MCF 10A (cell line): Measurements from ENCODE around the gene SMIM41. TPM values are rescaled to one million over a fixed set of nuclear protein-coding genes. Genes with fewer than 3 reads are reported as not detected.

Experiments
- BruUV-seq: library from RNA; stranded (reverse); fragments of 400-500 nt; replicated peaks from 2 replicates; lab custom pipeline; 2021; lab: Mats Ljungman, UMichigan
- CTCF ChIA-PET: fragments of 300-600 bp; sonication (Branson Sonifier 250); formaldehyde crosslinking; extraction: SDS; loops from one replicate; lab custom pipeline; 2021; ENCODE audit warnings: antibody characterized with exemption, inconsistent platforms; lab: Yijun Ruan, JAX
- POLR2A ChIA-PET: fragments of 300-600, 350-650 bp; sonication (Branson Sonifier 250); formaldehyde crosslinking; extraction: SDS; loops from one replicate; lab custom pipeline; 2020; ENCODE audit warnings: antibody characterized with exemption, inconsistent platforms; lab: Yijun Ruan, JAX
- DNase-seq: peaks from one replicate; pipeline ENCODE4 v3.0.0-alpha.2; 2018; ENCODE audit not compliant: unreplicated experiment
- H3K27ac Mint-ChIP-seq: one replicate; pipeline ENCODE4 v1.8.0; 2022; ENCODE audit warnings: mild to moderate bottlenecking, low read depth, mixed read lengths; ENCODE audit not compliant: unreplicated experiment
- H3K27me3 Mint-ChIP-seq: one replicate; pipeline ENCODE4 v1.8.0; 2022; ENCODE audit warnings: mixed read lengths; ENCODE audit not compliant: insufficient read depth, unreplicated experiment
- H3K36me3 Mint-ChIP-seq: one replicate; pipeline ENCODE4 v1.8.0; 2022; ENCODE audit warnings: mild to moderate bottlenecking, moderate library complexity, mixed read lengths; ENCODE audit not compliant: insufficient read depth, unreplicated experiment
- H3K4me1 Mint-ChIP-seq: one replicate; pipeline ENCODE4 v1.8.0; 2022; ENCODE audit warnings: mixed read lengths; ENCODE audit not compliant: insufficient read depth, unreplicated experiment
- H3K4me3 Mint-ChIP-seq: one replicate; pipeline ENCODE4 v1.8.0; 2022; ENCODE audit warnings: mild to moderate bottlenecking, moderate library complexity, mixed read lengths; ENCODE audit not compliant: unreplicated experiment
- H3K9me3 Mint-ChIP-seq: one replicate; pipeline ENCODE4 v1.8.0; 2022; ENCODE audit warnings: mixed read lengths; ENCODE audit not compliant: unreplicated experiment
- intact Hi-C: fragments of 100-400 bp; cut with micrococcal nuclease; formaldehyde crosslinking; loops from 2 replicates; pipeline ENCODE4 v1.14.1; 2022
- total RNA-seq: library from RNA; stranded (reverse); gene quantifications from 2 replicates; pipeline ENCODE4 v1.2.3, GENCODE V29; 2022
- TF ChIP-seq, protein P1 (sequence below): fragments of 200-600 bp; IDR thresholded peaks from one replicate; pipeline ENCODE4 v1.8.0; 2022; ENCODE audit warnings: antibody characterized with exemption, mild to moderate bottlenecking; ENCODE audit not compliant: unreplicated experiment

Gene SMIM41
- total RNA-seq, 1 experiment from 2014 or later, result not detected

GRCh38 chr12:52044292-52044983, 35.1 kb upstream of the SMIM41 start:
- intact Hi-C loops, result no loop called here
- no peak for DNase-seq
- Mint-ChIP-seq H3K4me1 (peaks cover 10% of the 10 kb centered on the region), H3K36me3 (no peaks in the 10 kb centered on the region), H3K9me3 (no peaks in the 10 kb centered on the region), H3K27ac (no peak overlapping the region), H3K27me3 (peaks cover 7% of the 10 kb centered on the region), H3K4me3 (no peak overlapping the region)
- no TSS peak for BruUV-seq
- TF ChIP-seq, protein P1, sequence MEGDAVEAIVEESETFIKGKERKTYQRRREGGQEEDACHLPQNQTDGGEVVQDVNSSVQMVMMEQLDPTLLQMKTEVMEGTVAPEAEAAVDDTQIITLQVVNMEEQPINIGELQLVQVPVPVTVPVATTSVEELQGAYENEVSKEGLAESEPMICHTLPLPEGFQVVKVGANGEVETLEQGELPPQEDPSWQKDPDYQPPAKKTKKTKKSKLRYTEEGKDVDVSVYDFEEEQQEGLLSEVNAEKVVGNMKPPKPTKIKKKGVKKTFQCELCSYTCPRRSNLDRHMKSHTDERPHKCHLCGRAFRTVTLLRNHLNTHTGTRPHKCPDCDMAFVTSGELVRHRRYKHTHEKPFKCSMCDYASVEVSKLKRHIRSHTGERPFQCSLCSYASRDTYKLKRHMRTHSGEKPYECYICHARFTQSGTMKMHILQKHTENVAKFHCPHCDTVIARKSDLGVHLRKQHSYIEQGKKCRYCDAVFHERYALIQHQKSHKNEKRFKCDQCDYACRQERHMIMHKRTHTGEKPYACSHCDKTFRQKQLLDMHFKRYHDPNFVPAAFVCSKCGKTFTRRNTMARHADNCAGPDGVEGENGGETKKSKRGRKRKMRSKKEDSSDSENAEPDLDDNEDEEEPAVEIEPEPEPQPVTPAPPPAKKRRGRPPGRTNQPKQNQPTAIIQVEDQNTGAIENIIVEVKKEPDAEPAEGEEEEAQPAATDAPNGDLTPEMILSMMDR, result no peak
- ChIA-PET POLR2A (interaction anchor here (0.7 to 1.7 kb wide), 4 partner anchors 12 to 25 kb away, joined by 3 to 6 read pairs (median 4); partner anchors contain the start of gene ATG101), CTCF (interaction anchor here (0.5 to 2.8 kb wide), 6 partner anchors 18 to 99 kb away, joined by 3 to 34 read pairs (median 4); no protein-coding TSS in a partner anchor)

- no TSS peak for BruUV-seq
- peaks cover 11% of the 10 kb centered on the region for H3K27me3 Mint-ChIP-seq
- POLR2A ChIA-PET, result interaction anchor here (0.7 kb wide), 1 partner anchor 9 kb away, joined by 3 read pairs; no protein-coding TSS in a partner anchor
- no peak overlapping the region for H3K4me3 Mint-ChIP-seq
- H3K36me3 Mint-ChIP-seq, result peaks cover 5% of the 10 kb centered on the region
- peaks cover 22% of the 10 kb centered on the region for H3K4me1 Mint-ChIP-seq
- intact Hi-C loops, result no loop called here
- no peaks in the 10 kb centered on the region for H3K9me3 Mint-ChIP-seq
- TF ChIP-seq, protein P1, result no peak
- no peak overlapping the region for H3K27ac Mint-ChIP-seq
- CTCF ChIA-PET, result interaction anchor here (1.0 to 1.3 kb wide), 2 partner anchors 20 to 22 kb away, joined by 3 to 6 read pairs; no protein-coding TSS in a partner anchor
- no peak for DNase-seq
Measured at GRCh38 chr12:52045794-52046199, 33.7 kb upstream of the SMIM41 start.

- TF ChIP-seq, protein P1, result no peak
- intact Hi-C loops, result no loop called here
- POLR2A ChIA-PET, result interaction anchor here (1.2 kb wide), 1 partner anchor 25 kb away, joined by 3 read pairs; no protein-coding TSS in a partner anchor
- CTCF ChIA-PET, result interaction anchor here (0.5 to 2.6 kb wide), 3 partner anchors 14 to 1536 kb away, joined by 3 to 14 read pairs (median 4); no protein-coding TSS in a partner anchor
- Mint-ChIP-seq H3K36me3 (peaks cover 5% of the 10 kb centered on the region), H3K4me3 (no peak overlapping the region), H3K4me1 (peaks cover 23% of the 10 kb centered on the region), H3K27ac (no peak overlapping the region), H3K9me3 (no peaks in the 10 kb centered on the region), H3K27me3 (peaks cover 11% of the 10 kb centered on the region)
- no TSS peak for BruUV-seq
- no peak for DNase-seq
Measured at GRCh38 chr12:52046859-52047258, 32.6 kb upstream of the SMIM41 start.

GRCh38 chr12:52049286-52049685, 30.2 kb upstream of the SMIM41 start:
- ChIA-PET CTCF (interaction anchor here (2.6 kb wide), 1 partner anchor 24 kb away, joined by 14 read pairs; no protein-coding TSS in a partner anchor), POLR2A (no interaction called here)
- peak overlapping the region; percentile 95 for H3K27ac Mint-ChIP-seq
- peaks cover 27% of the 10 kb centered on the region for H3K4me1 Mint-ChIP-seq
- TF ChIP-seq, protein P1, result no peak
- no peaks in the 10 kb centered on the region for H3K9me3 Mint-ChIP-seq
- H3K36me3 Mint-ChIP-seq, result peaks cover 5% of the 10 kb centered on the region
- no TSS peak for BruUV-seq
- peak overlapping the region; percentile 75 for H3K4me3 Mint-ChIP-seq
- no peak for DNase-seq
- H3K27me3 Mint-ChIP-seq, result peaks cover 11% of the 10 kb centered on the region
- intact Hi-C loops, result no loop called here
